ENCODE results near the gene MEMO1.

GRCh38 chr2:31946838-31947237 is 64.0 kb downstream of the MEMO1 start:
- no peak for TF ChIP-seq CTCF (IDR thresholded peaks at IDR 0.05)
- no peak for TF ChIP-seq EZH2 (IDR thresholded peaks at IDR 0.05; ENCODE audit: borderline replicate concordance, insufficient read depth, low read depth, low read length, poor library complexity, severe bottlenecking)
